Neutrophil (primary cell): ENCODE data around the gene ABCC12.

Experiments
- H3K27ac ChIP-seq: fragments of 200-600 bp; sonication (generic); 2 replicates; pipeline ENCODE4 v1.5.1; 2016; ENCODE audit warnings: mild to moderate bottlenecking, moderate library complexity
- H3K27me3 ChIP-seq: fragments of 200-600 bp; sonication (generic); 2 replicates; pipeline ENCODE4 v1.6.0; 2016; ENCODE audit warnings: mild to moderate bottlenecking
- H3K36me3 ChIP-seq: fragments of 200-600 bp; sonication (generic); 2 replicates; pipeline ENCODE4 v1.5.1; 2017
- H3K4me1 ChIP-seq, 2 experiments: fragments of 200-600 bp in 1 of 2; sonication (generic) in 1 of 2; 1 replicate in 1 of 2; 2 replicates in 1 of 2; pipeline versions ENCODE4 v1.5.1 to v1.6.1; 2013 to 2016; ENCODE audit warnings: low read depth in 1 of 2, low read length in 1 of 2, mild to moderate bottlenecking in 1 of 2, moderate library complexity in 1 of 2; ENCODE audit not compliant: control insufficient read depth in 1 of 2, insufficient read depth in 1 of 2
- H3K4me3 ChIP-seq, 2 experiments: fragments of 200-600 bp in 1 of 2; sonication (generic) in 1 of 2; 1 replicate in 1 of 2; 2 replicates in 1 of 2; pipeline ENCODE4 v1.5.1; 2013 to 2016; ENCODE audit warnings: low read depth in 1 of 2, low read length in 1 of 2, mild to moderate bottlenecking in 1 of 2, moderate library complexity in 1 of 2
- H3K9me3 ChIP-seq: fragments of 200-600 bp; sonication (generic); 2 replicates; pipeline ENCODE4 v1.5.1; 2016
- TF ChIP-seq, protein P1 (sequence below): fragments of 200-600 bp; sonication (generic); IDR thresholded peaks from 2 replicates; pipeline ENCODE4 v1.5.1; 2016; ENCODE audit warnings: antibody characterized with exemption

ABCC12 gene

DNA sequence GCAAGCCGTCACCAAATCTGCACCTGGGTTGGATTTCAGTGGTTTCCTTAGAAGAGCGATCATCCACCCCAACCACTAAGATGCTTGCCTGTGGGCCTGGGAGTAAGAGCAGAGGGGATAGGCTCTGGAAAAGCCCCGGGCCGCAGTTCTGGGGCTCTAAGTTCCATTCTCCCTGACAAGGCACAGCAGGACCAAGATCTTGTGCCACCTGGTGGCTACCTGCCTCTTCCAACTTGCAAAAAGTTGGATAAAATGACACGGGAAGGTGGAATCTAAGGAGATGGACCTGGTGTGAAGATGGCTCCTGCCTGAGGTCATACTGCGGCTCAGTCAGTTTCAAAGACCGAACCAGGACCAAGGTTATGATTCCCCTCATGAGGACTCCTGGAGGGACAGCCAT, 42.3 kb downstream of the ABCC12 start:
- Histone ChIP-seq H3K27me3 (peaks cover 4% of the 10 kb centered on the region), H3K36me3 (no peaks in the 10 kb centered on the region)
- TF ChIP-seq, protein P1, sequence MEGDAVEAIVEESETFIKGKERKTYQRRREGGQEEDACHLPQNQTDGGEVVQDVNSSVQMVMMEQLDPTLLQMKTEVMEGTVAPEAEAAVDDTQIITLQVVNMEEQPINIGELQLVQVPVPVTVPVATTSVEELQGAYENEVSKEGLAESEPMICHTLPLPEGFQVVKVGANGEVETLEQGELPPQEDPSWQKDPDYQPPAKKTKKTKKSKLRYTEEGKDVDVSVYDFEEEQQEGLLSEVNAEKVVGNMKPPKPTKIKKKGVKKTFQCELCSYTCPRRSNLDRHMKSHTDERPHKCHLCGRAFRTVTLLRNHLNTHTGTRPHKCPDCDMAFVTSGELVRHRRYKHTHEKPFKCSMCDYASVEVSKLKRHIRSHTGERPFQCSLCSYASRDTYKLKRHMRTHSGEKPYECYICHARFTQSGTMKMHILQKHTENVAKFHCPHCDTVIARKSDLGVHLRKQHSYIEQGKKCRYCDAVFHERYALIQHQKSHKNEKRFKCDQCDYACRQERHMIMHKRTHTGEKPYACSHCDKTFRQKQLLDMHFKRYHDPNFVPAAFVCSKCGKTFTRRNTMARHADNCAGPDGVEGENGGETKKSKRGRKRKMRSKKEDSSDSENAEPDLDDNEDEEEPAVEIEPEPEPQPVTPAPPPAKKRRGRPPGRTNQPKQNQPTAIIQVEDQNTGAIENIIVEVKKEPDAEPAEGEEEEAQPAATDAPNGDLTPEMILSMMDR: no peak

DNA sequence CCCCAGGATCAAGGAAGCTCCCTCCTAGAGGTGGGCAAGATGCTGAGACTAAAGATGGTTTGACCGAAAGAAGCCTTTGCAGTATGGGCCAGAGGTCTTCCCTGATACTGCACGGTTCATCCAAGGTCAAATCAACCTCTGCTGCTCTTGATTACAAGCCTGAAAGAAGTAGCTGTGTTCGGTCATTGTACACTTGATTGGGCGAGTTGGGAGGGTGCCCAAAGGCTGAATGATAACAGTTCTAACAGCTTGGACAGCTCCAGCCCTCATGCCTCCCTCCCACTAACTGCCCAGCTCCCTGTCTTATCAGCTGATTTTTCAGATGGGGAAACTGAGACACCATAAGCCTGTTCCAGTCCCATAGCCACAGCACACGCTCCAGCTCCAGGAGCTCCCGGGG, 42.8 kb downstream of the ABCC12 start:
- Histone ChIP-seq H3K36me3 (no peaks in the 10 kb centered on the region), H3K4me3 (no peak overlapping the region), H3K27ac (no peak overlapping the region), H3K27me3 (peaks cover 4% of the 10 kb centered on the region), H3K9me3 (no peaks in the 10 kb centered on the region), H3K4me1 (no peaks in the 10 kb centered on the region)
- TF ChIP-seq, protein P1: no peak

More for the DNA sequence above, 42.3 kb downstream of the ABCC12 start:
- Histone ChIP-seq H3K4me1 (no peaks in the 10 kb centered on the region), H3K27ac (no peak overlapping the region), H3K4me3 (no peak overlapping the region), H3K9me3 (no peaks in the 10 kb centered on the region)

DNA sequence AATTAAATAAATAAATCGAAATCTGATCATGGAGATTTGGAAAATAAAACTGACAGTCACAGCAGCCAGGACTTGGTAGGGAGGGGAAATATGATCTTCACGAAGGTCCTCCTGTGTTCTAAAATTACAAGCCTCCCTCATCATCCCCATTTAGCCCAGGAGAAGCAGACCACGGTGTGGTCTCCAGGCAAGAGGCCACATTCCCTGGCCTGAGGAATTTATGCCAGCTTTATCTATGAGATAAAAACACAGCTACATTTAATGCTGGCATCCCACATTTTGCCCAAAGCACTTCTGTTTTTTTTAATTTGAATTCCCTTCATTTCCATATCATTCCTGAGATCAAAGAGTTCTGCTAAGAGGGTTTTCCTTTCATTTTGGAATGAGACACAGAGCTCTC, 43.2 kb downstream of the ABCC12 start:
- H3K9me3 ChIP-seq: no peaks in the 10 kb centered on the region
- no peaks in the 10 kb centered on the region for H3K4me1 ChIP-seq
- H3K27ac ChIP-seq: no peak overlapping the region
- no peaks in the 10 kb centered on the region for H3K36me3 ChIP-seq
- TF ChIP-seq, protein P1: no peak
- no peak overlapping the region for H3K4me3 ChIP-seq
- H3K27me3 ChIP-seq: peaks cover 4% of the 10 kb centered on the region

DNA sequence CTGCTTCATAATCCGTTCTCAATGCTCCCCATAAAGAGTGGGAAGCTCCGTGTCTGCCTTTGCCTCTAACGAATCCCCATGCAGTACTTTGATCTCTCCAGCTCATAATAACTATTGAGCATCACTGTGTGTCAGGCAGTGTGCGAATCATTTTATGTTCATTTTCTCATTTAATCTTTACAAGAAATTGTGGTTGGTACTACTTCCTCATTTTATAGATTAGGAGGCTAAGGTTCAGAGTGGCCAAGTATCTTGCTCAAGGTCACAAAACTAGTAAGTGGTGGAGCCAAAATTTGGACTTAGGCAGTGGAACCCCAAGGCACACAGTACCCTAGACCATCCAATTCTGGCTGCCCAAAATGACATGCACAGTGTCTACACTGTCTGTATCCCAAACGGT, 44.8 kb downstream of the ABCC12 start:
- Histone ChIP-seq H3K4me3 (no peak overlapping the region), H3K36me3 (no peaks in the 10 kb centered on the region), H3K9me3 (no peaks in the 10 kb centered on the region), H3K27ac (no peak overlapping the region), H3K27me3 (peaks cover 4% of the 10 kb centered on the region), H3K4me1 (no peaks in the 10 kb centered on the region)
- TF ChIP-seq, protein P1: no peak

DNA sequence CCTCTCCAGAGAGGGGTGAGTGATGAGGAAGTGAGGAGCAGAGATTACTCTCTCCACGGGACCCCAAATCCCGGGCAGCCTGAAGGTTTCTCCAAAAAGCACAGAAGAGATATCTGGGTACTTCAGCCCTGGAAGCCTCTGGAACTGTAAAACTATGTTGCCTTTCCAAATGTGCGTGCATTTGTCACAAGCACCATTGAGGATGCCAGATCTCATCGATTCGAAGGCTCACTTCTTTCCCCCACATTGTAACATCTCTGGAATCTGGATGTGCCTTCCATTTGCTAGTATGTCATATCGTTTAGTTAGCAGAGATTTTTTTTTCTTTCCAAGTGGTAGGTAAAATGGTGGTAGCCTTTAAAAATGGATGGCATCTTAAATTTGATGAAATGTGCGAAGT, 45.8 kb downstream of the ABCC12 start:
- Histone ChIP-seq H3K27me3 (peaks cover 4% of the 10 kb centered on the region), H3K9me3 (no peaks in the 10 kb centered on the region), H3K27ac (no peak overlapping the region), H3K4me1 (no peaks in the 10 kb centered on the region), H3K36me3 (no peaks in the 10 kb centered on the region), H3K4me3 (no peak overlapping the region)
- TF ChIP-seq, protein P1: no peak

DNA sequence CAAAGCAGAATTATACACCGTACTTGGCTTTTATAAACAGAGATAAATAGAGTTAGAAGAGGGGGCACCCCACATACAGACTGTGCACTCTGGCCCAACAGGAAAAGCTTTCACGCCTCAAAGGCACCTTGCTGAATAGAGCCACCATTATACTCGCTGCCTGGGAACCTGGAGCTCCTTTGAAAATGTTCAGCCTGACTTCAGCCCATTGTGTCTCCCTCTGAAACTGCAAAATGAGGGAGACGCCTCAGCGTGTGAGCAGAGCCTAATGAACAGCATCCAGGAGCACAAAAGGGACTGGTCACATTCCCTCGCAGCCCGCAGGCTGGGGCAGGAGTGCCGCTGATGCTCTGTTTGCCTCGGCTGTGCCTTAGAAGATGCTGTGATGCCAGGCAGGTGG, 46.3 kb downstream of the ABCC12 start:
- Histone ChIP-seq H3K4me1 (no peaks in the 10 kb centered on the region), H3K27me3 (peaks cover 4% of the 10 kb centered on the region), H3K27ac (no peak overlapping the region), H3K36me3 (no peaks in the 10 kb centered on the region), H3K9me3 (no peaks in the 10 kb centered on the region), H3K4me3 (no peak overlapping the region)
- TF ChIP-seq, protein P1: no peak
